HCT116 (cell line): Measurements from ENCODE around the gene SUSD4. TPM values are rescaled to one million over a fixed set of nuclear protein-coding genes. Genes with fewer than 3 reads are reported as not detected.

Source experiments
- ATAC-seq: fragments of 200-7000 bp; cut with Tn5 transposase; 2 replicates; pipeline ENCODE4 v1.9.1; 2020; ENCODE audit warnings: mild to moderate bottlenecking, moderate library complexity
- BruUV-seq: library from RNA; stranded (reverse); fragments of 400-500 nt; replicated peaks from 2 replicates; lab custom pipeline; 2021; lab: Mats Ljungman, UMichigan
- CTCF ChIA-PET: fragments of 300-600 bp; sonication (Branson Sonifier 250); formaldehyde crosslinking; loops from one replicate; lab custom pipeline; 2021; ENCODE audit warnings: antibody characterized with exemption; lab: Charles Lee
- POLR2A ChIA-PET: fragments of 300-600, 350-600 bp; sonication (Branson Sonifier 250); formaldehyde crosslinking; loops from one replicate; lab custom pipeline; 2021; ENCODE audit warnings: antibody characterized with exemption; lab: Charles Lee
- RAD21 ChIA-PET, 2 experiments: fragments of 300-600 bp; sonication (Branson Sonifier 250); formaldehyde crosslinking; loops; one replicate each; lab custom pipeline; 2023; ENCODE audit warnings: low total read pairs in 2 of 2; ENCODE audit not compliant: uncharacterized antibody in 2 of 2, unreplicated experiment in 2 of 2, low non-redundant PET in 1 of 2; lab: Charles Lee
- DNase-seq: peaks from one replicate; pipeline ENCODE4 v3.0.0-alpha.2; 2010; ENCODE audit warnings: low read depth, low spot score
- H2AFZ ChIP-seq: fragments of 200-600 bp; shearing (Covaris generic), sonication (generic); 2 replicates; pipeline ENCODE4 v1.6.1; 2017; ENCODE audit warnings: low read depth, mixed run types, mixed read lengths, antibody characterized with exemption, low read length; ENCODE audit not compliant: poor library complexity, severe bottlenecking
- H3K27ac ChIP-seq: 2 replicates; pipeline ENCODE4 v1.5.1; 2012; ENCODE audit warnings: low read depth, low read length
- H3K27me3 ChIP-seq: fragments of 200-600 bp; sonication (generic); 2 replicates; pipeline ENCODE4 v1.6.1; 2016; ENCODE audit warnings: mixed run types, low read length, mixed read lengths; ENCODE audit not compliant: insufficient read depth
- H3K36me3 ChIP-seq, 2 experiments: fragments of 200-500 bp in 1 of 2; fragments of 200-600 bp in 1 of 2; sonication (Bioruptor generic) in 1 of 2; sonication (generic) in 1 of 2; 2 replicates each; pipeline versions ENCODE4 v1.5.1 to v1.6.1; 2014 to 2016; ENCODE audit warnings: low read length in 2 of 2, inconsistent platforms in 1 of 2, mixed read lengths in 1 of 2, mixed run types in 1 of 2; ENCODE audit not compliant: insufficient read depth in 2 of 2, control insufficient read depth in 1 of 2
- H3K4me1 ChIP-seq, 2 experiments: fragments of 200-600 bp in 1 of 2; sonication (generic) in 1 of 2; 2 replicates each; pipeline versions ENCODE4 v1.5.1 to v1.6.1; 2012 to 2017; ENCODE audit warnings: low read length in 2 of 2, inconsistent platforms in 1 of 2, mild to moderate bottlenecking in 1 of 2, mixed read lengths in 1 of 2, mixed run types in 1 of 2, moderate library complexity in 1 of 2; ENCODE audit not compliant: insufficient read depth in 2 of 2, control insufficient read depth in 1 of 2
- H3K4me2 ChIP-seq: fragments of 200-600 bp; sonication (generic); 2 replicates; pipeline ENCODE4 v1.6.1; 2017; ENCODE audit warnings: mixed run types, low read length, mixed read lengths
- H3K4me3 ChIP-seq, 2 experiments: fragments of 200-600 bp in 1 of 2; sonication (generic) in 1 of 2; replicated peaks in 1 of 2; 2 replicates each; pipeline ENCODE4 v1.5.1; 2011 to 2016; ENCODE audit warnings: low read length in 2 of 2, control low read depth in 1 of 2, low read depth in 1 of 2, mild to moderate bottlenecking in 1 of 2, mixed read lengths in 1 of 2, mixed run types in 1 of 2
- H3K79me2 ChIP-seq: fragments of 200-600 bp; sonication (generic); 2 replicates; pipeline ENCODE4 v1.6.1; 2017; ENCODE audit warnings: mild to moderate bottlenecking, mixed run types, low read length, moderate library complexity, mixed read lengths; ENCODE audit not compliant: insufficient read depth
- H3K9ac ChIP-seq: fragments of 200-600 bp; sonication (generic); 2 replicates; pipeline ENCODE4 v1.6.1; 2016; ENCODE audit warnings: low read length, mixed read lengths
- H3K9me2 ChIP-seq: fragments of 200-600 bp; sonication (generic), shearing (Covaris generic); 2 replicates; pipeline ENCODE4 v1.6.1; 2017; ENCODE audit warnings: mixed run types, mild to moderate bottlenecking, moderate library complexity; ENCODE audit not compliant: insufficient read depth
- H3K9me3 ChIP-seq, 2 experiments: fragments of 200-500 bp in 1 of 2; fragments of 200-600 bp in 1 of 2; sonication (Bioruptor generic) in 1 of 2; sonication (generic) in 1 of 2; 2 replicates each; pipeline ENCODE4 v1.6.1; 2014 to 2017; ENCODE audit warnings: low read length in 2 of 2, mixed read lengths in 2 of 2, inconsistent platforms in 1 of 2, low read depth in 1 of 2, mild to moderate bottlenecking in 1 of 2, mixed run types in 1 of 2, moderate library complexity in 1 of 2; ENCODE audit not compliant: control insufficient read depth in 1 of 2, insufficient read depth in 1 of 2
- H4K20me1 ChIP-seq: fragments of 200-600 bp; sonication (generic), shearing (Covaris generic); 2 replicates; pipeline ENCODE4 v1.6.1; 2017; ENCODE audit warnings: mixed run types, mild to moderate bottlenecking, moderate library complexity; ENCODE audit not compliant: insufficient read depth
- CBX3 ChIP-seq: IDR thresholded peaks from 2 replicates; pipeline ENCODE4 v1.6.1; 2012; ENCODE audit warnings: low read depth
- EGR1 ChIP-seq: IDR thresholded peaks from 2 replicates; pipeline ENCODE4 v1.6.1; 2012; ENCODE audit warnings: low read depth
- EZH2phosphoT487 ChIP-seq: fragments of 200-600 bp; IDR thresholded peaks from 2 replicates; pipeline ENCODE4 v1.6.1; 2018; ENCODE audit warnings: antibody characterized with exemption, borderline replicate concordance
- JUND ChIP-seq: IDR thresholded peaks from 2 replicates; pipeline ENCODE4 v1.6.1; 2012
- MAX ChIP-seq: IDR thresholded peaks from 2 replicates; pipeline ENCODE4 v1.6.1; 2012
- POLR2AphosphoS5 ChIP-seq: IDR thresholded peaks from 2 replicates; pipeline ENCODE4 v1.6.1; 2011; ENCODE audit warnings: mild to moderate bottlenecking, low read depth, low read length, moderate library complexity
- SIN3A ChIP-seq: IDR thresholded peaks from 2 replicates; pipeline ENCODE4 v1.6.1; 2012; ENCODE audit warnings: low read depth
- SRF ChIP-seq: IDR thresholded peaks from 2 replicates; pipeline ENCODE4 v1.6.1; 2012; ENCODE audit warnings: low read depth
- TCF7L2 ChIP-seq: IDR thresholded peaks from 2 replicates; pipeline ENCODE4 v1.7.0; 2011; ENCODE audit warnings: borderline replicate concordance, inconsistent platforms; ENCODE audit not compliant: insufficient read depth, insufficient read length; ENCODE audit errors: extremely low read depth
- ZNF274 ChIP-seq: fragments of 200-500 bp; sonication (Bioruptor generic); IDR thresholded peaks from 2 replicates; pipeline ENCODE4 v1.6.1; 2014; ENCODE audit warnings: mild to moderate bottlenecking, low read depth, low read length, inconsistent platforms
- intact Hi-C: fragments of 100-400 bp; cut with micrococcal nuclease; formaldehyde crosslinking; loops from 2 replicates; pipeline ENCODE4 v1.10.0; 2022
- total RNA-seq: library from RNA; stranded (reverse); gene quantifications from one replicate; pipeline ENCODE4 v1.2.1, GENCODE V29; 2021; ENCODE audit not compliant: unreplicated experiment
- TF ChIP-seq, protein P1 (sequence below): IDR thresholded peaks from 2 replicates; pipeline ENCODE4 v1.6.1; 2011; ENCODE audit warnings: mild to moderate bottlenecking, low read length, moderate library complexity; ENCODE audit not compliant: insufficient replicate concordance; ENCODE audit errors: extremely low read depth
- TF ChIP-seq, protein P2 (sequence below): IDR thresholded peaks from 2 replicates; pipeline ENCODE4 v1.6.1; 2012; ENCODE audit warnings: low read depth
- TF ChIP-seq, protein P3 (sequence below): IDR thresholded peaks from 2 replicates; pipeline ENCODE4 v1.6.1; 2012

Gene SUSD4
- total RNA-seq, 1 experiment from 2014 or later, result 0.59 TPM

GRCh38 chr1:223331929-223332328, 32.0 kb downstream of the SUSD4 start:
- POLR2A ChIA-PET, result no interaction called here
- no peak overlapping the region for H3K27ac ChIP-seq
- H3K4me3 ChIP-seq, result no peak overlapping the region
- peaks cover 46% of the 10 kb centered on the region for H3K27me3 ChIP-seq
- ATAC-seq (peak; percentile 83), DNase-seq (peak; percentile 2)
- no peak overlapping the region for H3K4me2 ChIP-seq
- BruUV-seq, result no TSS peak
- H3K79me2 ChIP-seq, result no peaks in the 10 kb centered on the region
- RAD21 ChIA-PET, result no interaction called here
- H4K20me1 ChIP-seq, result no peaks in the 10 kb centered on the region
- H3K9ac ChIP-seq, result no peak overlapping the region
- peak; percentile 10 for TF ChIP-seq TCF7L2
- TF ChIP-seq EGR1, result no peak
- no peak for TF ChIP-seq EZH2phosphoT487
- TF ChIP-seq, protein P1, sequence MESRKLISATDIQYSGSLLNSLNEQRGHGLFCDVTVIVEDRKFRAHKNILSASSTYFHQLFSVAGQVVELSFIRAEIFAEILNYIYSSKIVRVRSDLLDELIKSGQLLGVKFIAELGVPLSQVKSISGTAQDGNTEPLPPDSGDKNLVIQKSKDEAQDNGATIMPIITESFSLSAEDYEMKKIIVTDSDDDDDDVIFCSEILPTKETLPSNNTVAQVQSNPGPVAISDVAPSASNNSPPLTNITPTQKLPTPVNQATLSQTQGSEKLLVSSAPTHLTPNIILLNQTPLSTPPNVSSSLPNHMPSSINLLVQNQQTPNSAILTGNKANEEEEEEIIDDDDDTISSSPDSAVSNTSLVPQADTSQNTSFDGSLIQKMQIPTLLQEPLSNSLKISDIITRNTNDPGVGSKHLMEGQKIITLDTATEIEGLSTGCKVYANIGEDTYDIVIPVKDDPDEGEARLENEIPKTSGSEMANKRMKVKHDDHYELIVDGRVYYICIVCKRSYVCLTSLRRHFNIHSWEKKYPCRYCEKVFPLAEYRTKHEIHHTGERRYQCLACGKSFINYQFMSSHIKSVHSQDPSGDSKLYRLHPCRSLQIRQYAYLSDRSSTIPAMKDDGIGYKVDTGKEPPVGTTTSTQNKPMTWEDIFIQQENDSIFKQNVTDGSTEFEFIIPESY, result no peak
- no peak for TF ChIP-seq SRF
- TF ChIP-seq POLR2AphosphoS5, result no peak
- TF ChIP-seq MAX, result no peak
- no peaks in the 10 kb centered on the region for H3K9me2 ChIP-seq
- peaks cover 7 to 9% of the 10 kb centered on the region in 2 experiments; a peak in 3 of 4 replicates for H3K4me1 ChIP-seq
- intact Hi-C loops, result no loop called here
- no peaks in the 10 kb centered on the region for H3K36me3 ChIP-seq
- H2AFZ ChIP-seq, result no peak overlapping the region
- no peaks in the 10 kb centered on the region for H3K9me3 ChIP-seq
- CTCF ChIA-PET, result no interaction called here

DNA sequence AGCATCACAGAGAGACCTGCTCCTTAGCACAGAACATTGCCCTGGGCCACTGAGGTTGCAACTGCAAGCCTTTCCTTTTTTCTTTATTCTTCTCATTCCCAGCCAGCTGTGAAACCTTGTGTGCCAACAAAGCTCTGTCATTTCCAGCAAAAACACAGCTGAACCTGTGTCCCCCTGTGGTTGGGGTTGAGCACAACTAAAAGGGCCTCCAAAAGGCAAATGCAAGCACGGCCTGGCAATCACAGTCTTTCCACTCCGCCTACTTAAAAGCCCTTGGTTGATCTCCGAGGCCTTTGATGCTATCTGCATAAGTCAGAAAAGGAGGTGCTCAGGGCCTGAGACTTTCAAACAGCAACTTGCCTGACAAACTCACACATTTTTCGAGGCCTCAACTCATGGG, 32.7 kb downstream of the SUSD4 start:
- ChIA-PET POLR2A (no interaction called here), RAD21 (no interaction called here), CTCF (no interaction called here)
- H3K36me3 ChIP-seq, result no peaks in the 10 kb centered on the region
- no TSS peak for BruUV-seq
- H4K20me1 ChIP-seq, result no peaks in the 10 kb centered on the region
- H2AFZ ChIP-seq, result no peak overlapping the region
- DNase-seq (no peak), ATAC-seq (no peak)
- no peak for TF ChIP-seq ZNF274
- no peak for TF ChIP-seq CBX3
- TF ChIP-seq SIN3A, result no peak
- TF ChIP-seq, protein P2, sequence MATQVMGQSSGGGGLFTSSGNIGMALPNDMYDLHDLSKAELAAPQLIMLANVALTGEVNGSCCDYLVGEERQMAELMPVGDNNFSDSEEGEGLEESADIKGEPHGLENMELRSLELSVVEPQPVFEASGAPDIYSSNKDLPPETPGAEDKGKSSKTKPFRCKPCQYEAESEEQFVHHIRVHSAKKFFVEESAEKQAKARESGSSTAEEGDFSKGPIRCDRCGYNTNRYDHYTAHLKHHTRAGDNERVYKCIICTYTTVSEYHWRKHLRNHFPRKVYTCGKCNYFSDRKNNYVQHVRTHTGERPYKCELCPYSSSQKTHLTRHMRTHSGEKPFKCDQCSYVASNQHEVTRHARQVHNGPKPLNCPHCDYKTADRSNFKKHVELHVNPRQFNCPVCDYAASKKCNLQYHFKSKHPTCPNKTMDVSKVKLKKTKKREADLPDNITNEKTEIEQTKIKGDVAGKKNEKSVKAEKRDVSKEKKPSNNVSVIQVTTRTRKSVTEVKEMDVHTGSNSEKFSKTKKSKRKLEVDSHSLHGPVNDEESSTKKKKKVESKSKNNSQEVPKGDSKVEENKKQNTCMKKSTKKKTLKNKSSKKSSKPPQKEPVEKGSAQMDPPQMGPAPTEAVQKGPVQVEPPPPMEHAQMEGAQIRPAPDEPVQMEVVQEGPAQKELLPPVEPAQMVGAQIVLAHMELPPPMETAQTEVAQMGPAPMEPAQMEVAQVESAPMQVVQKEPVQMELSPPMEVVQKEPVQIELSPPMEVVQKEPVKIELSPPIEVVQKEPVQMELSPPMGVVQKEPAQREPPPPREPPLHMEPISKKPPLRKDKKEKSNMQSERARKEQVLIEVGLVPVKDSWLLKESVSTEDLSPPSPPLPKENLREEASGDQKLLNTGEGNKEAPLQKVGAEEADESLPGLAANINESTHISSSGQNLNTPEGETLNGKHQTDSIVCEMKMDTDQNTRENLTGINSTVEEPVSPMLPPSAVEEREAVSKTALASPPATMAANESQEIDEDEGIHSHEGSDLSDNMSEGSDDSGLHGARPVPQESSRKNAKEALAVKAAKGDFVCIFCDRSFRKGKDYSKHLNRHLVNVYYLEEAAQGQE, result no peak
- TF ChIP-seq EZH2phosphoT487, result no peak
- TF ChIP-seq, protein P3, sequence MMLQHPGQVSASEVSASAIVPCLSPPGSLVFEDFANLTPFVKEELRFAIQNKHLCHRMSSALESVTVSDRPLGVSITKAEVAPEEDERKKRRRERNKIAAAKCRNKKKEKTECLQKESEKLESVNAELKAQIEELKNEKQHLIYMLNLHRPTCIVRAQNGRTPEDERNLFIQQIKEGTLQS, result no peak
- no peak for TF ChIP-seq JUND
- H3K4me2 ChIP-seq, result no peak overlapping the region
- no peaks in the 10 kb centered on the region for H3K79me2 ChIP-seq
- intact Hi-C loops, result no loop called here
- no peak overlapping the region for H3K9ac ChIP-seq
- no peaks in the 10 kb centered on the region for H3K9me2 ChIP-seq
- peaks cover 46% of the 10 kb centered on the region for H3K27me3 ChIP-seq
- H3K4me1 ChIP-seq, result peaks cover 7 to 9% of the 10 kb centered on the region in 2 experiments; a peak in 3 of 4 replicates
- H3K9me3 ChIP-seq, result no peaks in the 10 kb centered on the region
- no peak overlapping the region for H3K4me3 ChIP-seq
- no peak overlapping the region for H3K27ac ChIP-seq
